Lung (tissue), 12 donors: ENCODE measurements around the gene PFKFB4. TPM values are rescaled to one million over a fixed set of nuclear protein-coding genes. Genes with fewer than 3 reads are reported as not detected.

Source experiments
- ATAC-seq: fragments of 200-7000 bp; cut with Tn5 transposase; one replicate; pipeline ENCODE4 v1.9.1; 2020; ENCODE audit warnings: moderate number of reproducible peaks; ENCODE audit not compliant: insufficient read depth, low FRiP score
- DNase-seq, 3 donors: peaks; one replicate each; pipeline ENCODE4 v3.0.0-alpha.2; 2013 to 2017
- H3K27ac ChIP-seq, 2 donors: one replicate each; pipeline ENCODE4 v1.5.1; 2013; ENCODE audit warnings: mild to moderate bottlenecking in 2 of 2, moderate library complexity in 2 of 2, control low read depth in 1 of 2, inconsistent platforms in 1 of 2, low read depth in 1 of 2, low read length in 1 of 2
- H3K27me3 ChIP-seq, 3 donors: one replicate each; pipeline ENCODE4 v1.5.1; 2013; ENCODE audit warnings: low read length in 2 of 3; ENCODE audit not compliant: control insufficient read depth in 3 of 3, insufficient read depth in 3 of 3
- H3K36me3 ChIP-seq, 4 donors: one replicate each; pipeline ENCODE4 v1.5.1; 2013; ENCODE audit warnings: low read length in 4 of 4, mild to moderate bottlenecking in 1 of 4, moderate library complexity in 1 of 4; ENCODE audit not compliant: control insufficient read depth in 4 of 4, insufficient read depth in 4 of 4
- H3K4me1 ChIP-seq, 5 donors: one replicate each; pipeline ENCODE4 v1.5.1; 2013; ENCODE audit warnings: low read length in 5 of 5, mild to moderate bottlenecking in 2 of 5, moderate library complexity in 1 of 5; ENCODE audit not compliant: control insufficient read depth in 5 of 5, insufficient read depth in 5 of 5
- H3K4me3 ChIP-seq: one replicate; pipeline ENCODE4 v1.5.1; 2013; ENCODE audit warnings: mild to moderate bottlenecking, control low read depth, moderate library complexity
- H3K9ac ChIP-seq, 2 donors: one replicate each; pipeline ENCODE4 v1.5.1; 2013; ENCODE audit warnings: low read length in 2 of 2, control low read depth in 1 of 2; ENCODE audit not compliant: insufficient read depth in 1 of 2
- H3K9me3 ChIP-seq, 4 donors: one replicate each; pipeline ENCODE4 v1.5.1; 2013; ENCODE audit warnings: low read length in 3 of 4, mild to moderate bottlenecking in 1 of 4, moderate library complexity in 1 of 4; ENCODE audit not compliant: control insufficient read depth in 4 of 4, insufficient read depth in 3 of 4
- CTCF ChIP-seq: IDR thresholded peaks from 2 replicates; pipeline ENCODE4 v1.5.1; 2012; ENCODE audit warnings: mild to moderate bottlenecking; ENCODE audit errors: control extremely low read depth, extremely low read depth
- WGBS, 2 donors: extraction: QIAGEN DNeasy Blood & Tissue Kit; methylation state at CpG; one replicate each; pipeline ENCODE4 v1.1.7; 2013; 5-methylcytosine and 5-hydroxymethylcytosine counted together
- polyA plus RNA-seq, 2 donors: library from polyadenylated mRNA; stranded (reverse); fragments of 200-250 nt; gene quantifications; one replicate each; pipeline ENCODE4 v1.2.1, GENCODE V29; 2013
- total RNA-seq, 2 donors: library from RNA; depleted of rRNA in 1 of 2; stranded (reverse); fragments of >200 nt in 1 of 2; gene quantifications; one replicate each; pipeline ENCODE4 v1.2.1, GENCODE V29; 2014 to 2021
- donor health status: control.
- donor health status: control.
- donor health status: Bipolar disorder and iron deficiency.
- donor health status: healthy.
- donor health status: DM: yes; HTN: yes; CAD: no.

Gene PFKFB4
- total and polyA plus RNA-seq, 4 donors = 3.6 to 15.9 (median 12.1) TPM

GRCh38 chr3:48597408-48597800 is 40.8 kb upstream of the PFKFB4 start:
- Histone ChIP-seq H3K9me3 (no peaks in the 10 kb centered on the region), H3K36me3 (peaks cover 7 to 46% (median 26%) of the 10 kb centered on the region in 4 donors), H3K4me1 (peaks cover 2 to 36% (median 11%) of the 10 kb centered on the region in 5 donors), H3K27me3 (peaks cover 0 to 17% (median 0%) of the 10 kb centered on the region in 3 donors), H3K4me3 (no peak overlapping the region), H3K27ac (peak overlapping the region in 1 of 2 donors; percentile 85), H3K9ac (no peak overlapping the region)
- DNase-seq = no peak
- TF ChIP-seq CTCF = no peak
- WGBS, 2 donors = 86 to 89% methylated on average over 6 of the region's 6 CpGs
- no peak for ATAC-seq

- TF ChIP-seq CTCF = no peak
- Histone ChIP-seq H3K27me3 (peaks cover 0 to 17% (median 0%) of the 10 kb centered on the region in 3 donors), H3K4me3 (no peak overlapping the region), H3K9ac (no peak overlapping the region), H3K4me1 (peaks cover 2 to 36% (median 11%) of the 10 kb centered on the region in 5 donors), H3K27ac (peak overlapping the region in 1 of 2 donors; percentile 85), H3K9me3 (no peaks in the 10 kb centered on the region), H3K36me3 (peaks cover 7 to 43% (median 26%) of the 10 kb centered on the region in 4 donors)
- DNase-seq (no peak), ATAC-seq (no peak)
- WGBS, 2 donors = 78 to 82% methylated on average over 8 of the region's 8 CpGs
These were observed 40.2 kb upstream of the PFKFB4 start for GRCh38 chr3:48596676-48597407.

GRCh38 chr3:48596157-48596556 is 39.6 kb upstream of the PFKFB4 start:
- H3K27ac ChIP-seq = no peak overlapping the region

More at GRCh38 chr3:48596157-48596556, 39.6 kb upstream of the PFKFB4 start:
- Histone ChIP-seq H3K4me1 (peaks cover 2 to 36% (median 11%) of the 10 kb centered on the region in 5 donors), H3K27me3 (peaks cover 0 to 17% (median 0%) of the 10 kb centered on the region in 3 donors), H3K9me3 (no peaks in the 10 kb centered on the region), H3K4me3 (no peak overlapping the region), H3K36me3 (peaks cover 7 to 36% (median 19%) of the 10 kb centered on the region in 4 donors), H3K9ac (no peak overlapping the region)
- WGBS, 2 donors = 74% methylated on average over 5 of the region's 5 CpGs
- no peak for DNase-seq
- ATAC-seq = no peak
- no peak for TF ChIP-seq CTCF
